Measurements from ENCODE around the gene ADAMTS12. TPM values are rescaled to one million over a fixed set of nuclear protein-coding genes. Genes with fewer than 3 reads are reported as not detected.

ADAMTS12 gene
- total RNA-seq, 1 experiment from 2014 or later = 6.2 TPM

- Histone ChIP-seq H3K4me1 (ENCODE audit: insufficient read depth, low read length) (no peaks in the 10 kb centered on the region), H2BK120ac (ENCODE audit: low read depth, low read length, poor library complexity, severe bottlenecking) (no peak overlapping the region), H3K79me2 (ENCODE audit: insufficient read depth, low read length) (no peaks in the 10 kb centered on the region), H3K14ac (ENCODE audit: insufficient read depth, low read length) (no peak overlapping the region), H2BK12ac (ENCODE audit: insufficient read length, low read depth, low read length) (peak overlapping the region; percentile 22), H3K18ac (ENCODE audit: insufficient read length, low read depth, low read length) (no peak overlapping the region), H4K5ac (ENCODE audit: insufficient read length, low read depth, low read length) (no peak overlapping the region), H2AFZ (ENCODE audit: low read length) (no peak overlapping the region), H3K9ac (ENCODE audit: extremely low read depth, insufficient read length, low read length) (no peak overlapping the region), H2BK15ac (ENCODE audit: low read depth, low read length) (no peak overlapping the region), H3K23ac (ENCODE audit: insufficient read length, low read depth, low read length) (no peak overlapping the region), H3K4me2 (ENCODE audit: insufficient read depth, insufficient read length, low read length) (no peak overlapping the region), H2AK5ac (ENCODE audit: insufficient read length, low read length) (no peak overlapping the region), H4K91ac (ENCODE audit: insufficient read length, low read depth, low read length) (no peak overlapping the region), H3T11ph (ENCODE audit: low read length) (no peak overlapping the region), H3K27me3 (ENCODE audit: insufficient read depth, low read length) (no peaks in the 10 kb centered on the region), H3K79me1 (ENCODE audit: insufficient read depth, low read depth, low read length, poor library complexity, severe bottlenecking) (no peaks in the 10 kb centered on the region), H2BK5ac (ENCODE audit: insufficient read length, low read length) (no peak overlapping the region), H3K4ac (ENCODE audit: low read depth, low read length) (no peak overlapping the region), H3K23me2 (ENCODE audit: insufficient read length, low read depth, low read length, poor library complexity, severe bottlenecking) (no peaks in the 10 kb centered on the region), H4K20me1 (ENCODE audit: control insufficient read depth, insufficient read depth, insufficient read length) (no peaks in the 10 kb centered on the region), H3K9me3 (ENCODE audit: control insufficient read depth, low read depth, low read length) (no peaks in the 10 kb centered on the region), H2BK20ac (ENCODE audit: low read depth, low read length, poor library complexity, severe bottlenecking) (no peak overlapping the region), H3K56ac (ENCODE audit: insufficient read length, low read depth, low read length) (no peak overlapping the region), H3K27ac (ENCODE audit: insufficient read length, low read depth, low read length) (no peak overlapping the region), H4K8ac (replicated peaks; ENCODE audit: insufficient read length, low read depth, low read length) (no peak overlapping the region)
- H3K36me3 Mint-ChIP-seq (ENCODE audit: insufficient read depth in 1 of 3, low read depth in 3 of 3) = peaks cover 0 to 11% (median 3%) of the 10 kb centered on the region in 3 experiments; a peak in 4 of 7 replicates
- H3K27ac Mint-ChIP-seq = no peak overlapping the region
- H3K27me3 Mint-ChIP-seq (ENCODE audit: low read depth) = no peaks in the 10 kb centered on the region
- DNase-seq = no peak
- no CpG with 5 or more reads among the region's 3 CpGs for WGBS (ENCODE audit: extremely low coverage, insufficient read length, low lambda C conversion rate)
- TF ChIP-seq CTCF (conservative IDR thresholded peaks at IDR 0.05) = no peak
- peaks cover 2 to 4% of the 10 kb centered on the region in 2 experiments for H3K4me1 Mint-ChIP-seq
- no peak overlapping the region for H3K4me3 Mint-ChIP-seq
- H3K9me3 Mint-ChIP-seq = peaks cover 8 to 12% of the 10 kb centered on the region in 2 experiments; a peak in 3 of 5 replicates
These were observed 188.9 kb downstream of the ADAMTS12 start for GRCh38 chr5:33702867-33703266.

Measured in H9 (cell line).